ENCODE measurements around the gene ARAP1.

Gene ARAP1

DNA sequence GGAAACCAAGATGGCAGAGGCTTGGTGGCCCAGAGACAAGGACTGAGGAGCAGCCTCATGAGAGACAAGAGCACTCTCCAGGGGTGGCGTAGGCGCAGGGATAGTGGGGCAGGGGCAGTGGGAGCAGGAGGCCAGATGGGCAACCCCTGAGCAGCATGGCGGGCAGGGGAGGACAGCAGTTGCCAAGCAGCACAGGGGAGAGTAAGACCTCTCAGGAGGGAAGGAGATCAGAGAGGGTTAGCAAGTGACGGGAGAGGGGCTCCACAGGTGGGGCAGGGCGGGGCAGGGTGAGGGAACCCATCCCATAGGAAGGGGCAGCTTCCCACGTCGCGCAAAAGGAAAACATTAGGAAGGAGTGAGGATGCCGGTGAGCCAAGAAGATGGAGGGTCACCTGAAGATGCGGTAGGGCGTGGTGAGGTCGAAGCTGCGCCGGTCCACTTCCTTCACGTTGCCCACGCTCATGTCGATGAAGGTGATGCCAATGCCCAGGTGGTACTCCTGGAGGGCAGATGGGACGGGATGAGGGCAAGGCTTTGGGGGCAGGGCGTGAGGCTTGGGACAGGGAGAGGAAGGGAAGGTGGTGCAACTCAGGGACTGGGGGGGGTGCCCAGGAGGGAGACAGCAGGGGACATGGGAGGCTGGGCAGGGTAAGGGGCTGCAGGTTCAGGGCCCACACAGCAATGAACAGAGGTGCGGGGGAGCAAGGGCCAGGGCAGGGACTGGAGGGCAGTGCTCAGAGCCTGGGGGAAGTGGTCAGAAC is 42.5 kb downstream of the ARAP1 start:
- no peaks in the 10 kb centered on the region for H3K27me3 ChIP-seq (replicated peaks; ENCODE audit: insufficient read depth, low read length)
- no peaks in the 10 kb centered on the region for H3K9me3 ChIP-seq (replicated peaks; ENCODE audit: insufficient read depth, low read length)
- H3K4me3 ChIP-seq (ENCODE audit: low read length) = no peak overlapping the region
- H3K9me2 ChIP-seq (replicated peaks; ENCODE audit: insufficient read depth, low read length) = no peaks in the 10 kb centered on the region
- H3K27ac ChIP-seq (ENCODE audit: low read length) = no peak overlapping the region
- H3K4me2 ChIP-seq (ENCODE audit: low read depth, low read length) = no peak overlapping the region
- peaks cover 5% of the 10 kb centered on the region; the same call in 1 of the 2 replicates for H3K36me3 ChIP-seq (replicated peaks; ENCODE audit: insufficient read depth, low read length)
- no peak overlapping the region for H3K9ac ChIP-seq (ENCODE audit: low read length)
- DNase-seq = no peak
- H4K20me1 ChIP-seq (ENCODE audit: insufficient read depth, low read length) = no peaks in the 10 kb centered on the region
- H3K4me1 ChIP-seq (ENCODE audit: low read length) = no peaks in the 10 kb centered on the region
- TF ChIP-seq EZH2 (optimal IDR thresholded peaks at IDR 0.05; ENCODE audit: low read depth, low read length) = no peak
- TF ChIP-seq, protein P1, sequence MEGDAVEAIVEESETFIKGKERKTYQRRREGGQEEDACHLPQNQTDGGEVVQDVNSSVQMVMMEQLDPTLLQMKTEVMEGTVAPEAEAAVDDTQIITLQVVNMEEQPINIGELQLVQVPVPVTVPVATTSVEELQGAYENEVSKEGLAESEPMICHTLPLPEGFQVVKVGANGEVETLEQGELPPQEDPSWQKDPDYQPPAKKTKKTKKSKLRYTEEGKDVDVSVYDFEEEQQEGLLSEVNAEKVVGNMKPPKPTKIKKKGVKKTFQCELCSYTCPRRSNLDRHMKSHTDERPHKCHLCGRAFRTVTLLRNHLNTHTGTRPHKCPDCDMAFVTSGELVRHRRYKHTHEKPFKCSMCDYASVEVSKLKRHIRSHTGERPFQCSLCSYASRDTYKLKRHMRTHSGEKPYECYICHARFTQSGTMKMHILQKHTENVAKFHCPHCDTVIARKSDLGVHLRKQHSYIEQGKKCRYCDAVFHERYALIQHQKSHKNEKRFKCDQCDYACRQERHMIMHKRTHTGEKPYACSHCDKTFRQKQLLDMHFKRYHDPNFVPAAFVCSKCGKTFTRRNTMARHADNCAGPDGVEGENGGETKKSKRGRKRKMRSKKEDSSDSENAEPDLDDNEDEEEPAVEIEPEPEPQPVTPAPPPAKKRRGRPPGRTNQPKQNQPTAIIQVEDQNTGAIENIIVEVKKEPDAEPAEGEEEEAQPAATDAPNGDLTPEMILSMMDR (IDR thresholded peaks at IDR 0.05; ENCODE audit: low read length) = no peak
- TF ChIP-seq EZH2phosphoT487 (IDR thresholded peaks at IDR 0.05; ENCODE audit: low read length) = no peak
- no peaks in the 10 kb centered on the region for H3F3A ChIP-seq (ENCODE audit: insufficient read depth, low read length)
- no peak overlapping the region for H2AFZ ChIP-seq (ENCODE audit: low read length)
- peaks cover 33% of the 10 kb centered on the region for H3K79me2 ChIP-seq (ENCODE audit: low read length)

DNA sequence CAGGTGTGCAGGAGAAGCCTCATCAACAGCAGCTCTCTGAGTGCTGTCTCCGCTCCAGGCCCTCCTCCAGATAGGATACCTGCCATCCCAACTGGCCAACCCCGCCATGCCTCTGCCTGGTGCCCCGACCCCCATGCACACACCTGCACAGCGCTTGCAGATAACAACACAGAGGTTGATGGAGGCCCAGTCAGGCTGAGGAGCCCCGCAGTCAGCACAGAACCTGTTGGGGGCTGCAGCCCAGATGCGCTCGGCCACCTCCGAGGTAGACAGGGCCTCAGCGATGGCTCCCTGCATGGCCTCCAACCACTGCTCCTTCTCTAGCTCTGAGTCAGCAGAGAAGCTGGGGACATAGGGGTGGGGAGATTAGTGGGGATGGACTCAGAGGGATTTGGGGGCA is 45.2 kb downstream of the ARAP1 start:
- H3K4me1 ChIP-seq (ENCODE audit: low read length) = no peaks in the 10 kb centered on the region
- H3K4me2 ChIP-seq (ENCODE audit: low read depth, low read length) = no peak overlapping the region
- TF ChIP-seq, protein P1 (IDR thresholded peaks at IDR 0.05; ENCODE audit: low read length) = no peak
- no peak for TF ChIP-seq EZH2 (optimal IDR thresholded peaks at IDR 0.05; ENCODE audit: low read depth, low read length)
- TF ChIP-seq EZH2phosphoT487 (IDR thresholded peaks at IDR 0.05; ENCODE audit: low read length) = no peak
- no peaks in the 10 kb centered on the region for H3K9me2 ChIP-seq (replicated peaks; ENCODE audit: insufficient read depth, low read length)
- peaks cover 10% of the 10 kb centered on the region for H3K79me2 ChIP-seq (ENCODE audit: low read length)
- no peak overlapping the region for H2AFZ ChIP-seq (ENCODE audit: low read length)
- H3F3A ChIP-seq (ENCODE audit: insufficient read depth, low read length) = no peaks in the 10 kb centered on the region
- no peak for DNase-seq
- no peaks in the 10 kb centered on the region; the same call in 1 of the 2 replicates for H3K36me3 ChIP-seq (replicated peaks; ENCODE audit: insufficient read depth, low read length)
- no peaks in the 10 kb centered on the region for H3K27me3 ChIP-seq (replicated peaks; ENCODE audit: insufficient read depth, low read length)
- no peak overlapping the region for H3K9ac ChIP-seq (ENCODE audit: low read length)
- H4K20me1 ChIP-seq (ENCODE audit: insufficient read depth, low read length) = no peaks in the 10 kb centered on the region
- H3K27ac ChIP-seq (ENCODE audit: low read length) = no peak overlapping the region
- H3K4me3 ChIP-seq (ENCODE audit: low read length) = no peak overlapping the region
- no peaks in the 10 kb centered on the region for H3K9me3 ChIP-seq (replicated peaks; ENCODE audit: insufficient read depth, low read length)

DNA sequence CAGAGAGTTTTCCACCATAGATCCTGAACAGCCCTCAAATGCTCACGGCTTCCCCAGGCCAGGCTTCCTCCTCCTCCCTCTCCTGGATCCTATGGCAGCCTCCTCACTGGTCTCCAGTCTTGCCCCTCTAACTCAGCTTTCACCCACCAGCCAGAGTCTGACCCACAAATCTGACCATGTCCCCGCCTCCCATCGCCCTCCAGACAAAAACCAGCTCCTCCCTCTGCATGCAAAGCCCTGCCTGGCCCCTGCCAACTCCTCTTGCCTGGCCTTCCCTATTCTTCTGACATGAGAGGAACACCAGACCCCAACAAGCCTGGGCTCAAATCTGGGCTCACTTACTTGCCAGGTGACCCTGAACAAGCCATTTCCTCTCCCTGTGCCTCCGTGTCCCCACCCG is 45.6 kb downstream of the ARAP1 start:
- DNase-seq = no peak
- no peak overlapping the region for H2AFZ ChIP-seq (ENCODE audit: low read length)
- no peak overlapping the region for H3K9ac ChIP-seq (ENCODE audit: low read length)
- H3K36me3 ChIP-seq (replicated peaks; ENCODE audit: insufficient read depth, low read length) = no peaks in the 10 kb centered on the region; the same call in 1 of the 2 replicates
- no peak overlapping the region for H3K27ac ChIP-seq (ENCODE audit: low read length)
- H3K4me2 ChIP-seq (ENCODE audit: low read depth, low read length) = no peak overlapping the region
- no peak overlapping the region for H3K4me3 ChIP-seq (ENCODE audit: low read length)
- H3K79me2 ChIP-seq (ENCODE audit: low read length) = peaks cover 6% of the 10 kb centered on the region
- no peaks in the 10 kb centered on the region for H3F3A ChIP-seq (ENCODE audit: insufficient read depth, low read length)
- H3K4me1 ChIP-seq (ENCODE audit: low read length) = no peaks in the 10 kb centered on the region
- H3K9me2 ChIP-seq (replicated peaks; ENCODE audit: insufficient read depth, low read length) = no peaks in the 10 kb centered on the region
- no peaks in the 10 kb centered on the region for H3K9me3 ChIP-seq (replicated peaks; ENCODE audit: insufficient read depth, low read length)
- H4K20me1 ChIP-seq (ENCODE audit: insufficient read depth, low read length) = no peaks in the 10 kb centered on the region
- TF ChIP-seq EZH2 (optimal IDR thresholded peaks at IDR 0.05; ENCODE audit: low read depth, low read length) = no peak
- TF ChIP-seq, protein P1 (IDR thresholded peaks at IDR 0.05; ENCODE audit: low read length) = no peak
- no peak for TF ChIP-seq EZH2phosphoT487 (IDR thresholded peaks at IDR 0.05; ENCODE audit: low read length)
- no peaks in the 10 kb centered on the region for H3K27me3 ChIP-seq (replicated peaks; ENCODE audit: insufficient read depth, low read length)
